Measurements from ENCODE around the gene RAI1. TPM values are rescaled to one million over a fixed set of nuclear protein-coding genes. Genes with fewer than 3 reads are reported as not detected.

The RAI1 gene
- total and polyA plus RNA-seq, 2 of the 13 experiments (the other 11 are each of a cell fraction or from before 2014, with no cell fraction given): 3.4 to 5.2 TPM

DNA sequence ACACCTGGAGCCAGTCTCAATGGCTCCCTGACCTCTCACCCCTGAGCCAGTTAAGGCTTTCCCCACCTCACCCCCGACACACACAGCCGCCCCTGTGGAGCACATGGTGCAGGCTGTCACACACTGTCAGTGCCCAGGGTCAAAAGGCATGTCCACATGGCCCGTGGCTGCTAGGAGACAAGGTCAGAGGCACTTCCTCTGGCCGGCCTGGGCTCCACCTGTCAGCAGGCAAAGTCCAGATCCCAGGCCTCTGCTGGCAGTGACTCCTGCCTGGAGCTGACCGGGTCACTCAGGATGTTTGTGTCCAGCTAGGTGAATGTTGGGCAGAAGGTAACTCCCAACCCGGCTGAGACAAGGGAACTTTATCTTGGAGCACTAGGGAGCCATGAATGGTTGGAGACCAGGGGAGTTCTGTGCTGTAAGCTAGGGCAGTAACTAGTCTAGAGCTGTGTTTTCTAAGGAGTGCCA lies 149.5 kb downstream of the RAI1 start (continued):
- TF ChIP-seq, protein P1, sequence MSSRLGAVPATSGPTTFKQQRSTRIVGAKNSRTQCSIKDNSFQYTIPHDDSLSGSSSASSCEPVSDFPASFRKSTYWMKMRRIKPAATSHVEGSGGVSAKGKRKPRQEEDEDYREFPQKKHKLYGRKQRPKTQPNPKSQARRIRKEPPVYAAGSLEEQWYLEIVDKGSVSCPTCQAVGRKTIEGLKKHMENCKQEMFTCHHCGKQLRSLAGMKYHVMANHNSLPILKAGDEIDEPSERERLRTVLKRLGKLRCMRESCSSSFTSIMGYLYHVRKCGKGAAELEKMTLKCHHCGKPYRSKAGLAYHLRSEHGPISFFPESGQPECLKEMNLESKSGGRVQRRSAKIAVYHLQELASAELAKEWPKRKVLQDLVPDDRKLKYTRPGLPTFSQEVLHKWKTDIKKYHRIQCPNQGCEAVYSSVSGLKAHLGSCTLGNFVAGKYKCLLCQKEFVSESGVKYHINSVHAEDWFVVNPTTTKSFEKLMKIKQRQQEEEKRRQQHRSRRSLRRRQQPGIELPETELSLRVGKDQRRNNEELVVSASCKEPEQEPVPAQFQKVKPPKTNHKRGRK (CRISPR knock-in tag; IDR thresholded peaks at IDR 0.05): no peak
- TF ChIP-seq, protein P2, sequence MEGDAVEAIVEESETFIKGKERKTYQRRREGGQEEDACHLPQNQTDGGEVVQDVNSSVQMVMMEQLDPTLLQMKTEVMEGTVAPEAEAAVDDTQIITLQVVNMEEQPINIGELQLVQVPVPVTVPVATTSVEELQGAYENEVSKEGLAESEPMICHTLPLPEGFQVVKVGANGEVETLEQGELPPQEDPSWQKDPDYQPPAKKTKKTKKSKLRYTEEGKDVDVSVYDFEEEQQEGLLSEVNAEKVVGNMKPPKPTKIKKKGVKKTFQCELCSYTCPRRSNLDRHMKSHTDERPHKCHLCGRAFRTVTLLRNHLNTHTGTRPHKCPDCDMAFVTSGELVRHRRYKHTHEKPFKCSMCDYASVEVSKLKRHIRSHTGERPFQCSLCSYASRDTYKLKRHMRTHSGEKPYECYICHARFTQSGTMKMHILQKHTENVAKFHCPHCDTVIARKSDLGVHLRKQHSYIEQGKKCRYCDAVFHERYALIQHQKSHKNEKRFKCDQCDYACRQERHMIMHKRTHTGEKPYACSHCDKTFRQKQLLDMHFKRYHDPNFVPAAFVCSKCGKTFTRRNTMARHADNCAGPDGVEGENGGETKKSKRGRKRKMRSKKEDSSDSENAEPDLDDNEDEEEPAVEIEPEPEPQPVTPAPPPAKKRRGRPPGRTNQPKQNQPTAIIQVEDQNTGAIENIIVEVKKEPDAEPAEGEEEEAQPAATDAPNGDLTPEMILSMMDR (CRISPR knock-in tag; IDR thresholded peaks at IDR 0.05): peak; percentile 43; the same call in 1 of the 2 replicates
- TF ChIP-seq HHEX (CRISPR knock-in tag; IDR thresholded peaks at IDR 0.05): no peak
- no peak; the same call in 1 of the 2 replicates for TF ChIP-seq SMC3 (IDR thresholded peaks at IDR 0.05; ENCODE audit: low read length)
- no peak for TF ChIP-seq ZNF615 (CRISPR knock-in tag; IDR thresholded peaks at IDR 0.05; ENCODE audit: borderline replicate concordance)
- TF ChIP-seq TSC22D2 (CRISPR knock-in tag; IDR thresholded peaks at IDR 0.05; ENCODE audit: borderline replicate concordance): peak; percentile 69; the same call in 1 of the 2 replicates
- no peak for TF ChIP-seq ZNF335 (CRISPR knock-in tag; IDR thresholded peaks at IDR 0.05)
- TF ChIP-seq DR1 (CRISPR knock-in tag; IDR thresholded peaks at IDR 0.05): no peak
- TF ChIP-seq, protein P3, sequence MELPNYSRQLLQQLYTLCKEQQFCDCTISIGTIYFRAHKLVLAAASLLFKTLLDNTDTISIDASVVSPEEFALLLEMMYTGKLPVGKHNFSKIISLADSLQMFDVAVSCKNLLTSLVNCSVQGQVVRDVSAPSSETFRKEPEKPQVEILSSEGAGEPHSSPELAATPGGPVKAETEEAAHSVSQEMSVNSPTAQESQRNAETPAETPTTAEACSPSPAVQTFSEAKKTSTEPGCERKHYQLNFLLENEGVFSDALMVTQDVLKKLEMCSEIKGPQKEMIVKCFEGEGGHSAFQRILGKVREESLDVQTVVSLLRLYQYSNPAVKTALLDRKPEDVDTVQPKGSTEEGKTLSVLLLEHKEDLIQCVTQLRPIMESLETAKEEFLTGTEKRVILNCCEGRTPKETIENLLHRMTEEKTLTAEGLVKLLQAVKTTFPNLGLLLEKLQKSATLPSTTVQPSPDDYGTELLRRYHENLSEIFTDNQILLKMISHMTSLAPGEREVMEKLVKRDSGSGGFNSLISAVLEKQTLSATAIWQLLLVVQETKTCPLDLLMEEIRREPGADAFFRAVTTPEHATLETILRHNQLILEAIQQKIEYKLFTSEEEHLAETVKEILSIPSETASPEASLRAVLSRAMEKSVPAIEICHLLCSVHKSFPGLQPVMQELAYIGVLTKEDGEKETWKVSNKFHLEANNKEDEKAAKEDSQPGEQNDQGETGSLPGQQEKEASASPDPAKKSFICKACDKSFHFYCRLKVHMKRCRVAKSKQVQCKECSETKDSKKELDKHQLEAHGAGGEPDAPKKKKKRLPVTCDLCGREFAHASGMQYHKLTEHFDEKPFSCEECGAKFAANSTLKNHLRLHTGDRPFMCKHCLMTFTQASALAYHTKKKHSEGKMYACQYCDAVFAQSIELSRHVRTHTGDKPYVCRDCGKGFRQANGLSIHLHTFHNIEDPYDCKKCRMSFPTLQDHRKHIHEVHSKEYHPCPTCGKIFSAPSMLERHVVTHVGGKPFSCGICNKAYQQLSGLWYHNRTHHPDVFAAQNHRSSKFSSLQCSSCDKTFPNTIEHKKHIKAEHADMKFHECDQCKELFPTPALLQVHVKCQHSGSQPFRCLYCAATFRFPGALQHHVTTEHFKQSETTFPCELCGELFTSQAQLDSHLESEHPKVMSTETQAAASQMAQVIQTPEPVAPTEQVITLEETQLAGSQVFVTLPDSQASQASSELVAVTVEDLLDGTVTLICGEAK (IDR thresholded peaks at IDR 0.05): no peak
- TF ChIP-seq, protein P3 (CRISPR knock-in tag; IDR thresholded peaks at IDR 0.05): peak; percentile 71; the same call in 1 of the 2 replicates
- TF ChIP-seq TCF7L2 (IDR thresholded peaks at IDR 0.05; ENCODE audit: low read depth, low read length): no peak
- peak; percentile 40; the same call in 1 of the 2 replicates for TF ChIP-seq HMG20B (CRISPR knock-in tag; conservative IDR thresholded peaks at IDR 0.05)
- TF ChIP-seq GABPA (IDR thresholded peaks at IDR 0.05; ENCODE audit: low read depth, low read length): no peak
- peak; percentile 69 for TF ChIP-seq GABPA (CRISPR knock-in tag; IDR thresholded peaks at IDR 0.05; ENCODE audit: low read depth)
- TF ChIP-seq, protein P4, sequence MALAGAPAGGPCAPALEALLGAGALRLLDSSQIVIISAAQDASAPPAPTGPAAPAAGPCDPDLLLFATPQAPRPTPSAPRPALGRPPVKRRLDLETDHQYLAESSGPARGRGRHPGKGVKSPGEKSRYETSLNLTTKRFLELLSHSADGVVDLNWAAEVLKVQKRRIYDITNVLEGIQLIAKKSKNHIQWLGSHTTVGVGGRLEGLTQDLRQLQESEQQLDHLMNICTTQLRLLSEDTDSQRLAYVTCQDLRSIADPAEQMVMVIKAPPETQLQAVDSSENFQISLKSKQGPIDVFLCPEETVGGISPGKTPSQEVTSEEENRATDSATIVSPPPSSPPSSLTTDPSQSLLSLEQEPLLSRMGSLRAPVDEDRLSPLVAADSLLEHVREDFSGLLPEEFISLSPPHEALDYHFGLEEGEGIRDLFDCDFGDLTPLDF (CRISPR knock-in tag; IDR thresholded peaks at IDR 0.05): no peak
- TF ChIP-seq SMAD1 (CRISPR knock-in tag; IDR thresholded peaks at IDR 0.05; ENCODE audit: borderline replicate concordance, low read depth): 0 out of 2 replicates have a peak, but pooled peaks have one; percentile 76
- peak; percentile 32 for TF ChIP-seq MED8 (CRISPR knock-in tag; IDR thresholded peaks at IDR 0.05; ENCODE audit: insufficient replicate concordance)

Data from HepG2 (cell line).